Mammary epithelial cell (primary cell): ENCODE data around the gene PERCC1.

ENCODE experiments used
- EZH2 ChIP-seq: IDR thresholded peaks from 2 replicates; pipeline ENCODE4 v1.6.1; 2012; ENCODE audit warnings: low read length, inconsistent platforms, borderline replicate concordance
- TF ChIP-seq, protein P1 (sequence below), 2 donors: IDR thresholded peaks in 1 of 2; conservative IDR thresholded peaks in 1 of 2; 2 replicates each; pipeline ENCODE4 v1.5.1; 2011 to 2012; ENCODE audit warnings: inconsistent platforms in 2 of 2, low read length in 2 of 2, mild to moderate bottlenecking in 2 of 2, control low read depth in 1 of 2, low read depth in 1 of 2; ENCODE audit not compliant: insufficient read depth in 1 of 2; ENCODE audit errors: extremely low read depth in 1 of 2

DNA sequence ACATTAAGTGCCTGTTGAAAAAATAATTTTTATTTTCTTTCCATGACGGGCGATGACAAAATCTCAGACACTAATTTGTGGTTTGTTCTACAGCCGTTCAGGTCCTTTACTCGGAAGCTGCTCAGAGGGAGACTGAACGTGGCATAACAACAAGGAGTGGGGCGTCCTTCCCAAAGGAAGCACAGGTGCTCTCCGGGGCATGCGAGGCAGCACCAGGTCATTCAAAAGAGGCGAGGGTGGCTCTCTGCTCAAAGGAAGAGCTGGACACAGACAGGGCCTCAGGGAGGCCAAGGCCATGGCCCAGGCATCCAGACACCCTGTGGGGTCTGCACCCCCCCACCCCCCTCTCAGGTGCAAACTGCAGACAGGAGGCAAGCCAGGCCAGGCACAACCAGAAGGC lies 32.5 kb upstream of the PERCC1 start:
- TF ChIP-seq, protein P1, sequence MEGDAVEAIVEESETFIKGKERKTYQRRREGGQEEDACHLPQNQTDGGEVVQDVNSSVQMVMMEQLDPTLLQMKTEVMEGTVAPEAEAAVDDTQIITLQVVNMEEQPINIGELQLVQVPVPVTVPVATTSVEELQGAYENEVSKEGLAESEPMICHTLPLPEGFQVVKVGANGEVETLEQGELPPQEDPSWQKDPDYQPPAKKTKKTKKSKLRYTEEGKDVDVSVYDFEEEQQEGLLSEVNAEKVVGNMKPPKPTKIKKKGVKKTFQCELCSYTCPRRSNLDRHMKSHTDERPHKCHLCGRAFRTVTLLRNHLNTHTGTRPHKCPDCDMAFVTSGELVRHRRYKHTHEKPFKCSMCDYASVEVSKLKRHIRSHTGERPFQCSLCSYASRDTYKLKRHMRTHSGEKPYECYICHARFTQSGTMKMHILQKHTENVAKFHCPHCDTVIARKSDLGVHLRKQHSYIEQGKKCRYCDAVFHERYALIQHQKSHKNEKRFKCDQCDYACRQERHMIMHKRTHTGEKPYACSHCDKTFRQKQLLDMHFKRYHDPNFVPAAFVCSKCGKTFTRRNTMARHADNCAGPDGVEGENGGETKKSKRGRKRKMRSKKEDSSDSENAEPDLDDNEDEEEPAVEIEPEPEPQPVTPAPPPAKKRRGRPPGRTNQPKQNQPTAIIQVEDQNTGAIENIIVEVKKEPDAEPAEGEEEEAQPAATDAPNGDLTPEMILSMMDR (conservative IDR thresholded peaks at IDR 0.05 in 1 of 2, IDR thresholded peaks at IDR 0.05 in 1 of 2; ENCODE audit: extremely low read depth in 1 of 2, insufficient read depth in 1 of 2, low read depth in 1 of 2, low read length in 2 of 2): no peak
- no peak for TF ChIP-seq EZH2
